Measurements from ENCODE around the gene PRKN.
"Not testable (repeated sequence)": the region's sequence is repeated elsewhere in the genome, so short reads cannot be mapped to it uniquely, and the experiment has no call there.

The PRKN gene

DNA sequence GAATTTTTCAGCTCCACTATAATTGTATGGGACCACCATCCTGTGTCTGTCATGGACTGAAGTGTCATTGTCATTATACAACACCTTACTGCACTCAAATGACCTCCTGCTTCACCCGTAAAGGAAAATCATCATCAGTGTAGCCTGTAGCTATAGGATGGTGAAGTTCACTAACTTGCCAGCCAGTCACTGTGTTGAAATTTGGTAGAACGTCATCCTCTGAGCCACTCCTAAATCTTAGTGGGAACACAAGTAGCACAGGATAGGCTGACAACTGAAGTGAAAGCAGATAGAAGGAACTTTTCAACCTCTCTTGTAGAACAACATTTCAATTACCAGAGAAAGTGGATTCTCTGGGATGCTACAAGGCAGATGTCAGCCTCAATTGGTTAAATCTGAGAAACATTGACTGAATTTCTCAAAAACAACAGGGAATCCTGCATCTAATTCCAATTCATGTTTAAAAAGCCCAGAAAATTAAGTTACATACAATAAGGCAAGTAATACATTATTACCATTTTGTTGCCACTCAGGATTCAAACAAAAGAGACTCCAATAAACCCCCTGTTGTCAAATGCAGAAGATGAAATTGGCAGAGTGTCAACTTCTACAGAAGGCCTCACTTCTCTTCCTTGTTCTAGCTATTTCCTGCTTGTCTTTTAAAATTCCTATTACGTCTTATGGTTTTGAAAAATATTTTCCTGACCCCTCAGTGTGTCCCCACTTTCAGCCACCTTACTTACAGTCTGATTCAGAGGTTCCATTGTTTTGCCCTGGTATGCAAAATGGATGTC is 805.8 kb downstream of the PRKN start:
- DNase-seq (ENCODE audit: low read depth in 3 of 3, low spot score in 1 of 3): no peak

DNA sequence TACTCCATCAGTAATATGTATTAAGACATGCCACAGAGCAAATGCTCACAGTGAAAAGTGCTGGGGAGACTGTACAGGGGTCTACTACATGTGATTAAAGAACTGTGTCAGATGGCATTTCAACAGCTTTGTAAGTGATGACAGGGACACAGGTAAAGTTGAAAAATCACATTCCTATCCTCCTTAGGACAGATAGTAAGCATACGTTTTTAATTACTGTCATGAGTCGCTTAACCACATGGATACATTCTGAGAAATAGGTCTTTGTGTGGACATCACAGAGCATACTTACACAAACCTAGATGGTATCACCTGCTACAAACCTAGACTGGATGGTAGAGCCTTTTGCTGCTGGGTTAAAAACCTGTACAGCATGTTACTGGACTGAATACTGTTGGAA is 807.9 kb downstream of the PRKN start:
- no peak for DNase-seq (ENCODE audit: low read depth in 3 of 3, low spot score in 1 of 3)

DNA sequence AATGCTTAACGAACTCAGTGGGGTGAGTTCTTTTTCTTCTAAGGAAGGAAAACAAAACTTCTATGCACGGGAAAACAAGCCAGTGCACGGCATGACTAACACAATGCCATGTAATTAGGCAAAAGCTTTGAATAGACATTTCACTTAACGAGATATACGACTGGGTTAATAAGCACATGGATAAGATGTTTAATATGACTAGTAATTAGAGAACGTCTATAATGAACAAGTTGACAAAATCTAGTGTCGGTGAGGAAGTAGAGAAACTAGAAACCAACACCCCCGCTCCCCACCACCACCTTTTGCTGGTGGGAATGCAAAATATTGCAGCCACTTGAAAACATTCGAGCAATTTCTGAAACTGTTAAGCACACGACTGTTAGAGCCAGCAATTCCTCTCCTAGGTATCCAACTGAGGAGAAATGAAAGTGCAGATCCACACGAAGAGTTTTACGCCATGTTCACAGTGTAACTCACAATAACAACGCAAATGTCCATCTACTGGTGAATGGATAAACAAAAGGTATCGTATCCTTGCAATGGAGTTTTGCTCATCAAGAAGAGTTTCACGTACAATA is 808.8 kb downstream of the PRKN start:
- no peak for DNase-seq (ENCODE audit: low read depth in 3 of 3, low spot score in 1 of 3)

DNA sequence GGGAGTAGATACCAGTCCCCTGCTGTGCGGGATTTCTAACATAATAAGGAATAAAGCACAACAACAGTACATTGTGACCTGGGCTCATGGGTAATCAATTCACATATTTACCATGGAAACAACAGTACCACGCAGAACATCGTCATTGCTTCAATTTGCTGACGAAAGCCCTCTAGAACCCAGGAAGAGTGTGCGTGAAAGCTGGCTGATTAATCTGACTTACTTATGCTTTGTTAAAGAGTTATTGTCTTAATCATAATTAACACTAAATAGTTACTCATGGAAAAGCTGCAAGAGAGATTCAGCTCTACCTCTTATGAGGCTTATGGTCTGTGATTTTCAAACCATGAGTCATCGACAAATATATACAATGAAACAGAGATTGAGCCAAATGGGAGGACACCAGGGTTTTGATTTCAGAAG is 809.4 kb downstream of the PRKN start:
- no peak for DNase-seq (ENCODE audit: low read depth in 3 of 3, low spot score in 1 of 3)

DNA sequence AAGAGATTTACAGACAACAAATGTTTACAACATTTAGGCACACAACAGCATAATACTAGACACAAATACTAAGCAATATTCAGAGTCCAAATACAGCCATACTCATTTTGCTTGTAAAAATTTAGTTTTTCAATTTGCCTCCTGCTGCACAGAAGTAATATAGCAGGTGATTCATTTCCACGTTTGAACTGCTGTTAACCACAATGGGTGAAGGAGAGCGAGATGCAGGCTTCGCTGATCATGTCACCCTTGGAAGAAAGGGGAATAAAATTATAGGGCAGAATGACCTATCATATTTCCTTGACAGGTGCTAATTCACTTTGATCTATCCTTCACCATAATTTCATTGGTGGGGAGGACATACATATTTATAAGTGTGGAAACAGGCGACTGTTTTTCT is 809.9 kb downstream of the PRKN start:
- DNase-seq (ENCODE audit: low read depth in 3 of 3, low spot score in 1 of 3): no peak

DNA sequence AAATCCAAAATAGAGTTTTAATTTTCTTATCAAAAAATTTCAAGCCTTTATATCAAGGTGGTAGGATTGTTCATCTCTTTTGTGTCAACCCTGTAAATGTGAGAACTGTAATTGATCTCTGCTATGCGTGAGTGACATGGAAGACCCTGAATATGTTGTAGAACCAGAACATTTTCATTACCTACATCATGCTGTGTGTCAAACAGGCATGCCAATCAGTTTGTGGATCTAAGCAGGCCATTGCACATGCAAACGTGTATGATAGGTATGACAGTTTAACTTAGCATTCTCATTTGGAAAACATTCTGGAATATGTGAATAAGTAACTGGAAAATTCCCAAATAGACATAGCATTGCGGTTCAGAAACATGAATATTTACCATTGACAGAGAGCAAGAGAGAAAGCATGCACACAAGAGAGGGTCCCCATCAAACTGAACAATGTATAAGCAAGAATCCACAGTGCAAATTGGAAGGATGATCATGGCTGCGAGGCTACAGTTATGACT is 812.1 kb downstream of the PRKN start:
- DNase-seq (ENCODE audit: low read depth in 3 of 3, low spot score in 1 of 3): no peak

DNA sequence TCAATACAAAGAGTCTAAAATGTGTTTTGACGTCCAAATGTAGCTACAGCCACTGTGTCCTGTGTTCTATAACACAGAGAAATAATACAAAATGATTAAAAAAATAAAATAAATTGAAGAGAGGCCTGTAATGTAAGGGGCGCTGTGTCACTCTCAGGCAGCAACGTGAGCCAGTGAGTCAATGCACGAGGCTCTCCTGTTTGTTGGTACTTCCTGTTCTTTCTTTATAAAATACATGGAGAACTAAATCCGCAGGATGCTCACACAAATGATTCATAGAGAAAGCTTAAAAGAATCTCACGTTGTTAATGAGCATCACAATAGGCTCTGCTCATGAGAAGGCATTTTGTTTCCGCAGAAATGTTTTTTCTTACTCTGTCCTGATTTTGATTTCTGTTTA is 818.7 kb downstream of the PRKN start:
- DNase-seq (ENCODE audit: low read depth in 3 of 3, low spot score in 1 of 3): no peak

DNA sequence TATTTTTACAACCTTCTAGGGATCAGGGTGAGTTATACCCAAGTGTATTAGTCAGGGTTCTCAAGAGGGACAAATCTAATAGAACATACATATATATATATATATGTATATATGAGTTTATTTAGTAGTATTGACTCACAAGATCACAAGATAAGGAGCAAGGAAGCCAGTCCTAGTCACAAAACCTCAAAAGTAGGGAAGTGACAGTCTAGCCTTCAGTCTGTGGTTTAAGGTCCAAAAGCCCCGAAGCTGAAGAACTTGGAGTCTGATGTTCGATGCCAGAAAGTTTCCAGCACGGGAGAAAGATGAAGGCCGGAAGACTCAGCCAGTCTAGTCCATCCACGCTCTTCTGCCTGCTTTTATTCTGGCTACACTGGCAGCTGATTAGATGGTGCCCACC is 821.0 kb downstream of the PRKN start:
- no peak for DNase-seq (ENCODE audit: low read depth in 3 of 3, low spot score in 1 of 3)

DNA sequence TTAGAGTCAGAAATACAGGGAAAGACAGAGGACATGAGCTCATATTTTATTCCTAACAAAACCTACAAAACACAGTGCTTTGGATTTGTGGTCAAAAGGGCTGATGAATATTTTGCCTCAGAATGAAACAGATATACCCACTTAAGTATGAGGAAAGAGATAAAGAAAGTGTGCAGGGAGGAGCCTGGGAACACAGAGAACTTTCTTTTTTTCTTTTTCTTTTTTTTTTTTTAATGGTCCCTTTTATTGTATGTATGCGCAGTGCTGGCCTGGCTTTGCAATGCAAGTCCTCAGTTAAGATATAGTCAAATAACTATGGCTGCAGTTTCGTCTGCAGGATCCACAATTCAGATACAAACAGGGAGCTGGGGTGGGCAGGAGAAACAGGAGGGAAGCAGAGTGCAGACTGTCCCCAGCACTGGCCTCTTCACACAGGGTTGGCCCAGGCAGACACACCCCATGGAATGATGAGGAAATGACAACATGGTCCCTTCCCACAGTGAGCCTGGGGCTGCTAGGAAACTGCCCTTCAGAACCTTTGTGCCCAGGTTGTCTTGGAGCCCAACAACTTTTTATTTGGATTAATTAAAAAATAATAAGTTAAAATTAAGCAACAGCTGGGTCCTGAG is 823.9 kb downstream of the PRKN start:
- DNase-seq (ENCODE audit: low read depth in 3 of 3, low spot score in 1 of 3): no peak

DNA sequence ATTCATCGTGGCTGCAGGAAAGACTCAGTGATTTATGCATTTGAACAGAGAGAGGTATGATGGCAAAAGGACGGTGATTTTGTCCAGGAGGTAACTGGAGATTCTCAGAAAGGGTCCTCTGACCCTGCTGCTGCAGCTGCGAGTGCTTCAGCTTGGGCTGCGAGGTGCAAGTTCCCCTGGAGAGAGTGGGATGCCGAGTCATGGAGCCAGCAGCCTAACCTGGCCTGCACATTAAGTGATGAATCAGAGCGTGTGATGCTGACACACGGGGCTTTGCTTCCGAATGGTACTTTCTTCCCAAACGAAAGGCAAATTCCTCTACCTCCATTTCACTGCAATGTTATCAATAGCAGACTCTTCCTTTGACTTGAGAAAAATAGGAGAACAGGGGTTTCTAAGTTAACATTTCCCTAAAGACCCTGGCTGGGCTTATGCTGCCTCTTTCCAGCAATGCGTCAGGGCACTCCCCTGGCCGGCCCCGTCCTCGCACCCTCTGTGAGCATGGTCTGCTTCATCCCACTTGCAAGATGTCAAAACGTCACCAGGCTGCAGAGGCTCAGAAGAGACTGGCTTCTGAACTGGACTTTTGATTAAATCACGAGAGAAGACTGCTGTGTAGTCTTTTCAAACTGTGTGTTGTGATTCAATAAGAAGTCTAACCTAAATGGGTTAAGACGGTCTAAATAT is 825.7 kb downstream of the PRKN start:
- no peak for DNase-seq (ENCODE audit: low read depth in 3 of 3, low spot score in 1 of 3)

DNA sequence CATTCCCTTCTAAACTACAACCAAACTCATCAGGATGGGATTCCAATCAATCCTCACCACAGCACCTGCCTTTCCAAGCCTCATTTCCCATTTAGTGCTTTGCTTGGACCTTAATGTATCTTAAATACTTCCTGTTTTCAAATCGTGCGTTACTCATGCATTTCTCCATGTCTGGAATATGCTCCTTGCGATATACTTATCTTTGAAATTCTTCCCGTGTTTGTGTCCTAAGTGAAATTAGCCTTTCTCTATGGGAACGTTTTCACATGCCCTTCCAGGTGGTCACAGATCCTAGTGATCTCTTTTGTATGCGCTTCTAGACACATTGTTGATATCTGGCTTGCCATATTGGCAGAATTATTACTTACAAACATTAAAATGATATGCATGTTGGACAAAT is 833.1 kb downstream of the PRKN start:
- DNase-seq (ENCODE audit: low read depth in 3 of 3, low spot score in 1 of 3): no peak

DNA sequence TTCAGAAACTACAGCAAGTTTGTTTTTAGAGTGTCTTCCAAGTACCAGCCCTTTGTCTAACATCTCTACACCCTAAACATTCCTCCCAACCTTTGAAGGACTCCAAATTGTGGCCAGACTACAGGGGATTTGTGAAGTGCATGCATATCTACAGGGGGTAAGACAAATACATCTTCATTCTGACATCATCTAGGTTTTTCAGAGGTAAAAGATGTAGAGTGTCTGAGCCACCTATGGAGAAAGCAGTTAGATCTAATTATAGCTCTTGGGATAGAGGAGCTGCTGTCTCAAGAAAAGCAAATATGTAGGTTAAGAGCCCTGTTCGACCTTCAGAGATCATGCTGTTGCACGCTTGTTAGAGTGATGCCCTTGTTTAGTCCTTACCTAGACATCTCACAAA is 836.0 kb downstream of the PRKN start:
- no peak for DNase-seq (ENCODE audit: low read depth in 3 of 3, low spot score in 1 of 3)

DNA sequence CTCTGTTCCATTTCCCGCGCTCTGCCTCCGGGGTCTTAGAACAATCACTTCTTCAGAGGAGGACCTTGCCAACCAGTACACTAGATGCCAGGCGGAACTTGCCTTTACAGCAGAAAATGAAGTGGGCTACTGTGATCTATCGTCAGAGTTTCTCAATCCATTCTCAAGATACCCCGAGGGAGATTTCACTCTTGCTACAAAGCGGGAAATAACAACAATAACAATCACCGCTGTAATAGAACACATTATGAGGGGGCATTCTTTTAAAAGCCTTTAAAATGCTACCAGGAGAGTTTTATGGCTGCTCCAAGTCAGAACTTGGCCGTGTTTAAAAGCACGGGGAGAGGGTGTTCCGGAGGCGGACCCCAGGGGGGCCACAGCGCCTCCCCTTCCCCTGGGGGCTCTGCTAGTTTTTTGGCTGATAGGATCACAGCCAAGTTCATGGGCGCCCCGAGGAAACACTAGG is 836.7 kb downstream of the PRKN start:
- no peak for DNase-seq (ENCODE audit: low read depth in 3 of 3, low spot score in 1 of 3)

DNA sequence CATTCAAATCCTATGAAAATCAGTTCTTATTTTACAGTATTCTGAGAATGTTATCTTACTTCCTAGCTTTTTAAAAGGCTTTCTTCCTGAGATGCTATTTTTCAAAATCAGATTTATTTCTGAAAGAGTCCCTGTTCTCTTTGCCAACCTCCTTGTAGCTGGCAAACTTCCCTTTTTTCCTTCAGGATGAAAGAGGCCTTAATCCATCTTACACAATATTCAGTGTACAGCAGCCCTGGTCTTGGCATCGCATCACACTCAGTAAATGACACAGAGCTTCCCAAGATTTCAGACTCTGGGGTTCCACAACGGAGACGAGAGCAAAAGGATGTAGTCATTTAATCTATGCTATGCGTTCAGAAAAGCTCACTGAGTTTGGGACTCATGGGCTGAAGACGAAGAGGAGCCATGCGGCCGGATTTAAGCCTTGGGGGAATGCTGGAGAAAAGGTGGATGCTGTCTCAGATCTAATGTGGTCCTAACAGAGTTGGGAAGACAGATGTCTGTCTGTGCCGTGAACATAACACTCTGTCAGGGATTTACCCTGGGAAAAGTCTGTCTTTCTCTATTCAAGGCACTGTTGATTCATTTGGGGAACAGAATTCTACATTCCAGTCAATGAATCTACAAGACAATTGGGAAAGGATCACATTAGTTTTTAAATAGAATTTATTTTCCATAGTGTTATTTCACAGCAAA is 837.3 kb downstream of the PRKN start:
- DNase-seq (ENCODE audit: low read depth in 3 of 3, low spot score in 1 of 3): no peak

DNA sequence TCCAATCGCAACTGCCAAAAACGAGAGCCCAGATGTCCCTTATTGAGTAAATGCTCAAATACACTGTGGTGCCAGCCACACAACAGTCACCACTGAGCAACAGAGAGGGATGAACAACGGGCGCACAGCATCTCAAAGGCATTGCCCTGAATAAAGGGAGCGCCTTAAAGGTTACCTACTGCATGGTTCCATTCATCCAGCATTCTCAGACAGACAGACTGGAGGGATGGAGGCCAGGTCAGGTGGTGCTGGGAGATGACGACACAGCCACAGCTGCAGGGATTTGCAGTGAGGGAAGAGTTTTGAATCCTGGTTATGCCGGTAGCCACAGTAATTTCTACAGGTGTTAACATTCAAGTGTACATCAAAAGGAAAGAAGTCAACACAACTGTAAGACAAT is 838.2 kb downstream of the PRKN start:
- no peak for DNase-seq (ENCODE audit: low read depth in 3 of 3, low spot score in 1 of 3)

DNA sequence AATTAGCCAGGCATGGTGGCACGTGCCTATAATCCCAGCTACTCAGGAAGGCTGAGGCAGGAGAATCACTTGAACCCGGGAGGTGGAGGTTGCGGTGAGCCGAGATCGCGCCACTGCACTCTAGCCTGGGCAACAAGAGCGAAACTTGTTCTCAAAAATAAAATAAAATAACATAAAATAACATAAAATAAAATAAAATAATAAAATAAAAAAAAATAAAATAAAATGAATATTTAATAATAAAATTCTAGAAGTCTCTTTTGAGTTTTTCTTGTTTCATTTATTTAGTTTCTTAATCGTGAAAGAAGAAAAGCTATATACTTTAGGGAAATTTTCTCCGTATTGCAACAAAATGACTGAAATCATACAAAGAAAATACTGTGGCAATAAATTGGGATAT is 841.0 kb downstream of the PRKN start:
- DNase-seq (ENCODE audit: low read depth in 3 of 3, low spot score in 1 of 3): not testable (repeated sequence)

DNA sequence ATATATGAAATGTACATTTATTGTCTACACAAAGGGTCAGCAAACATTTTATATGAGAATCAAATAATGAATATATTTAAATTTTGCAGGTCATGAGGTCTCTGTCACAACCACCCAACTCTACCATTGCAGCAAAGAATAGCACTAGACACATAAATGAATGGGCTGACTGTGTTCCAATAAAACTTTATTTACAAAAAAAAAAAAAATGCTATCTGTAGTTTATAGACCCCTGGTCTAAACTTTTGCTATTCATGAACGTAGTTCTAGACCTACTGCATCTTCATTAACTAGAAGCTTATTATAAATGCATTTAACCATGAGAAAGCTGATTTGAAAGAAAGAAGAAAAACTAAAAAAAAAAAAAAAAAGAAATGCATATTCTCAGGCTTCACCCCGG is 842.8 kb downstream of the PRKN start:
- no peak for DNase-seq (ENCODE audit: low read depth in 3 of 3, low spot score in 1 of 3)

DNA sequence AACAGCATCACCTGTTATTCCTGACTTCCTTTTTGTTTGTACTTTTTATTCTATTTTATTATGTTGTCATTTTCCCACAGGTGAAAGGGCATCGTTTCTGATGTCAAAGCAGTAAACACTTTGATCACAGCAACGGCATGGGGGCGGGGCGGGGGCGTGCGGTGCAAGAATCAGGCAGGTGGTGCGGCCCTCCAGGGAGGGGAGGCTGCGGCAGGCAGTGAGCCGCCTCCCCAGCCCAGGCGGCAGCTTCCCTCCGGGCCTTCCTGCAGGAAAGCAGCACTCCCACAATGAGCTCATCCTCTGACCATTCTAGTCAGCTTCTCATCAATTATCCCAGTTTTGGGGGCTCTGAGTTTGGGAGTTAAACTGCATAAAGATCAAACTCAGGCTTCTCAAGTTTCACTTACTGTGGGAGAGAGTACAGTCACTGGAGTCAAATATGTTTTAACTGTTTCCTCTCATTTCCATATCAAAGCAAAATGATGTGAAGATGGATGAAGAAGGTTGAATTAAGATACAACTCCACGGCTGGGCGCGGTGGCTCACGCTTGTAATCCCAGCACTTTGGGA is 845.3 kb downstream of the PRKN start:
- DNase-seq (ENCODE audit: low read depth in 3 of 3, low spot score in 1 of 3): no peak

DNA sequence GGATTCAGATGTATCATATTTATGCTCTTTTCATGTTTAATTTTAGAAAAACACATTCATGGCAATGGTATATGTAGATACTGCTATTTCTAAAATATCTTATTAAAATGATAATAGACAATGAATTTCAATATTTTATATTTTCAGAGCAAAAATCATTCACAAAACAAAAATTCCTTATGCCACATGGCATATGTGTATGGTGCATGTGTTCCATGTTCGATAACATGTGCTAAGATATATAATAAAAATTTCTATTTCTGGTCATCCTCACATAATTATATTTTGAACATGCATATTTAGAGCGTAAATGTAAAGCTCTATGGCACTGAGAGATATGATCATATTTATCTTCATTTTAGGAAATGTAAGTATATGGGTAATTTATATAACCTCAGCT is 847.5 kb downstream of the PRKN start:
- no peak for DNase-seq (ENCODE audit: low read depth in 3 of 3, low spot score in 1 of 3)

DNA sequence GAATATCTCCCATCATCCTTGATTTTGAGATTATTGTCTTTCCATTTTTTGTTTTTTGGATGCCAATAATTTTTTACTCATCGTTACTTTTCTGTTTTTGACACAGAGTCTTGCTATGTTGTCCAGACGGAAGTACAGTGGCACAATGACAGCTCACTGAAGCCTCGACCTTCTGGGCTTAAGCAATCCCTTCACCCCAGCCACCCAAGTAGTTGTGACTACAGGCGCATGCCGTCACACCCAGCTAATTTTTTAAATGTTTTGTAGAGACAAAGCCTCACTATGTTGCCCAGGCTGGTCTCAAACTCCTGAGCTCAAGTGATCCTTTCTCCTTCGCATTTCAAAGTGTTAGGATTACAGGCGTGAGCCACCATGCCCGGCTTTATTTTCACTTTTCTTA is 851.3 kb downstream of the PRKN start:
- no peak for DNase-seq (ENCODE audit: low read depth in 3 of 3, low spot score in 1 of 3)

All from stimulated activated CD4-positive, alpha-beta T cell treated with anti-CD3 and anti-CD28 coated beads, TNF-alpha, amount 100 ng/mL, for 1 hour (primary cell).